Neural progenitor cell (in vitro differentiated cells): Measurements from ENCODE around the gene GLCCI1. TPM values are rescaled to one million over a fixed set of nuclear protein-coding genes. Genes with fewer than 3 reads are reported as not detected.

Source experiments
- DNase-seq: peaks from one replicate; pipeline ENCODE4 v3.0.0-alpha.2; 2016; ENCODE audit warnings: low spot score
- H2AFZ ChIP-seq: fragments of 200-600 bp; sonication (generic); replicated peaks from 2 replicates; pipeline ENCODE4 v1.6.1; 2016; ENCODE audit warnings: antibody characterized with exemption
- H3F3A ChIP-seq: fragments of 200-600 bp; sonication (generic); 2 replicates; pipeline ENCODE4 v1.6.1; 2016; ENCODE audit warnings: antibody characterized with exemption, low read depth
- H3K27ac ChIP-seq: fragments of 200-600 bp; sonication (generic); 2 replicates; pipeline ENCODE4 v1.5.1; 2016; ENCODE audit warnings: mild to moderate bottlenecking
- H3K27me3 ChIP-seq: fragments of 200-600 bp; sonication (generic); 2 replicates; pipeline ENCODE4 v1.6.1; 2016; ENCODE audit warnings: mild to moderate bottlenecking, moderate library complexity
- H3K36me3 ChIP-seq: fragments of 200-600 bp; sonication (generic); 2 replicates; pipeline ENCODE4 v1.5.1; 2016
- H3K4me1 ChIP-seq: fragments of 200-600 bp; sonication (generic); 2 replicates; pipeline ENCODE4 v1.6.1; 2016; ENCODE audit warnings: mixed run types
- H3K4me2 ChIP-seq: fragments of 200-600 bp; sonication (generic); 2 replicates; pipeline ENCODE4 v1.6.1; 2016
- H3K4me3 ChIP-seq: fragments of 200-600 bp; sonication (generic); 2 replicates; pipeline ENCODE4 v1.5.1; 2016
- H3K79me2 ChIP-seq: fragments of 200-600 bp; sonication (generic); 2 replicates; pipeline ENCODE4 v1.6.1; 2016; ENCODE audit warnings: low read depth
- H3K9ac ChIP-seq: fragments of 200-600 bp; sonication (generic); 2 replicates; pipeline ENCODE4 v1.6.1; 2016
- H3K9me3 ChIP-seq: fragments of 200-600 bp; sonication (generic); 2 replicates; pipeline ENCODE4 v1.5.1; 2016; ENCODE audit warnings: low read depth
- H4K20me1 ChIP-seq: fragments of 200-600 bp; sonication (generic); 2 replicates; pipeline ENCODE4 v1.6.1; 2016; ENCODE audit warnings: low read depth
- H3K27ac Mint-ChIP-seq: 3 replicates; pipeline ENCODE4 v1.8.0; 2021; ENCODE audit warnings: mixed read lengths
- H3K27me3 Mint-ChIP-seq: 2 replicates; pipeline ENCODE4 v1.8.0; 2022; ENCODE audit warnings: low read depth, mild to moderate bottlenecking, inconsistent platforms, moderate library complexity, mixed read lengths; ENCODE audit not compliant: insufficient read depth
- H3K36me3 Mint-ChIP-seq: 3 replicates; pipeline ENCODE4 v1.8.0; 2021; ENCODE audit warnings: mixed read lengths
- H3K4me1 Mint-ChIP-seq: 3 replicates; pipeline ENCODE4 v1.8.0; 2021; ENCODE audit warnings: mixed read lengths
- H3K4me3 Mint-ChIP-seq: 3 replicates; pipeline ENCODE4 v1.8.0; 2021; ENCODE audit warnings: mild to moderate bottlenecking, moderate library complexity, mixed read lengths
- H3K9me3 Mint-ChIP-seq: 3 replicates; pipeline ENCODE4 v1.8.0; 2020; ENCODE audit warnings: mixed read lengths
- CTCF ChIP-seq: fragments of 200-600 bp; sonication (generic); IDR thresholded peaks from 2 replicates; pipeline ENCODE4 v1.5.1; 2017; ENCODE audit warnings: antibody characterized with exemption, mild to moderate bottlenecking
- EZH2 ChIP-seq: fragments of 200-600 bp; sonication (generic); IDR thresholded peaks from 2 replicates; pipeline ENCODE4 v1.6.1; 2017; ENCODE audit warnings: antibody characterized with exemption, mild to moderate bottlenecking, moderate library complexity
- EZH2phosphoT487 ChIP-seq: fragments of 200-600 bp; sonication (generic); IDR thresholded peaks from 2 replicates; pipeline ENCODE4 v1.6.1; 2017; ENCODE audit warnings: antibody characterized with exemption
- total RNA-seq: library from RNA; depleted of rRNA; stranded (reverse); fragments of >200 nt; gene quantifications from 2 replicates; pipeline ENCODE4 v1.2.3, GENCODE V29; 2015; ENCODE audit warnings: low replicate concordance

The GLCCI1 gene
- total RNA-seq, 1 donor from 2014 or later: 78.0 TPM

DNA sequence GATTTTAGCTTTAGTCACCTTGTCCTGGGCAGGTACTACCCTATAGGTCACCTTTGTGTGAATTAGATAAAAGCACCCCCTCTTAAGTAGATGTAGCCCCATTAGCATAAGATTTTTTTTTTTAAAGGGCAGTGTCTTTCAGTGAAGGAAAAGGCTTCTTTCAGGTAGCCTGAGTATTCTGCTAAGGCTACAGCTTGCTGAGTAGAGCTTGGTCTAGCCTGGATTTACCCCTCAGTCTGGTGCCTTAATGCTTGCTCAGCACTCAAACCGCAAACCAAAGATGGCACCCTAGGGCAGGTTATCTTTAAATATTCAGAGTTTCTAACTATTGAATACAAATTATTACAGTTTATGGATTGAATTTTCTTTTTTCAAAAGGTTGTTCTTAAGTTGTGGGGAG is 83.4 kb downstream of the GLCCI1 start:
- Mint-ChIP-seq H3K27ac (no peak overlapping the region), H3K9me3 (no peaks in the 10 kb centered on the region), H3K4me1 (no peaks in the 10 kb centered on the region), H3K36me3 (peaks cover 9% of the 10 kb centered on the region), H3K4me3 (no peak overlapping the region), H3K27me3 (no peaks in the 10 kb centered on the region)
- TF ChIP-seq EZH2 (no peak), EZH2phosphoT487 (no peak), CTCF (no peak)
- no peak overlapping the region for H3K4me3 ChIP-seq
- H4K20me1 ChIP-seq: no peaks in the 10 kb centered on the region
- H3K79me2 ChIP-seq: no peaks in the 10 kb centered on the region
- no peak for DNase-seq
- no peaks in the 10 kb centered on the region for H3K4me1 ChIP-seq
- H3K9me3 ChIP-seq: no peaks in the 10 kb centered on the region
- H3K9ac ChIP-seq: no peak overlapping the region
- H3F3A ChIP-seq: no peaks in the 10 kb centered on the region
- H3K27me3 ChIP-seq: no peaks in the 10 kb centered on the region
- H3K27ac ChIP-seq: no peak overlapping the region
- no peak overlapping the region for H2AFZ ChIP-seq
- H3K4me2 ChIP-seq: no peak overlapping the region
- H3K36me3 ChIP-seq: peaks cover 13% of the 10 kb centered on the region

DNA sequence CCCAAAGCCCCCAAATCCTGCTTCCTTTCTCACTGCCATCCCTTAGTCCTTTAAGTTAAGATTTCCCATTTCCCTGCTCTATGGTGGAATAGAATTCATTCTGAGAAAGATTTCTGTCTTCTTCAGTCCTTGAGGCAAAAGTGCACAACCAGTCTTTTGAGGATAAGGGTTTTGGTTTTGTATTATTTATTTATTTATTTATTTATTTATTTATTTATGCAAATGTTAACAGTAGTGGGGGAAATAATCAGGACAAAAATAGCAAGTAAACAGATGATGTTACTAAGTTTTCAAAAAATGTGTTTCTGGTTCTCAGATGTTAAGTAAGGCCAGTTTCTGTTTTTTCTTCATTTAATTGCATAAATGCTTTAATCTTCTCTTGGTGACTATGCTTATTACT is 84.2 kb downstream of the GLCCI1 start:
- Histone ChIP-seq H3K4me3 (no peak overlapping the region), H3K79me2 (no peaks in the 10 kb centered on the region), H3K9ac (no peak overlapping the region), H3K9me3 (no peaks in the 10 kb centered on the region), H3K4me2 (no peak overlapping the region), H3F3A (no peaks in the 10 kb centered on the region), H3K36me3 (peaks cover 21% of the 10 kb centered on the region), H2AFZ (no peak overlapping the region), H4K20me1 (no peaks in the 10 kb centered on the region), H3K4me1 (no peaks in the 10 kb centered on the region), H3K27me3 (no peaks in the 10 kb centered on the region), H3K27ac (no peak overlapping the region)
- H3K36me3 Mint-ChIP-seq: peaks cover 18% of the 10 kb centered on the region
- H3K27me3 Mint-ChIP-seq: no peaks in the 10 kb centered on the region
- H3K9me3 Mint-ChIP-seq: no peaks in the 10 kb centered on the region
- no peak overlapping the region for H3K4me3 Mint-ChIP-seq
- TF ChIP-seq EZH2phosphoT487: no peak
- no peak for TF ChIP-seq EZH2
- no peak for TF ChIP-seq CTCF
- DNase-seq: no peak
- no peaks in the 10 kb centered on the region for H3K4me1 Mint-ChIP-seq
- H3K27ac Mint-ChIP-seq: no peak overlapping the region

DNA sequence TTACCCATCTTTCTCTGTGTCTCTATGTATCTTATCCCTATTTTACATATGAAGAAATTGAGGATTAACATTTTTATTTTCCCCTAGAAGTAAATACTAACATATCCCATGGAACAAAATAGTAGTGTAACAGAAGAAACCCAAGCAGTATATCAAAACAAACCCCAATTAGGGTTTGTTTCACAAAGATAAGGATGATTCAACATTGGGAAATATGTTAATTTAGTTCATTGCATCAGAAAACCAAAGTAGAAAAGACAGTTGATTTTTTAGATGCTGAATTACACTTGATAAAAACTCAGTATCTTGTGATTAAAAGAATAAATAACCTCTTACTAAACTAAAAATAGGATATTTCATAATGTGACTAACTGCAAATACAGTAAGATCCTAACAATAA is 87.8 kb downstream of the GLCCI1 start:
- Histone ChIP-seq H3K79me2 (no peaks in the 10 kb centered on the region), H3K36me3 (peaks cover 31% of the 10 kb centered on the region), H2AFZ (no peak overlapping the region), H3K4me2 (no peak overlapping the region), H3K4me3 (no peak overlapping the region), H3F3A (no peaks in the 10 kb centered on the region), H4K20me1 (no peaks in the 10 kb centered on the region), H3K4me1 (no peaks in the 10 kb centered on the region), H3K27ac (no peak overlapping the region), H3K9me3 (no peaks in the 10 kb centered on the region), H3K27me3 (no peaks in the 10 kb centered on the region), H3K9ac (no peak overlapping the region)
- Mint-ChIP-seq H3K4me1 (no peaks in the 10 kb centered on the region), H3K4me3 (no peak overlapping the region), H3K9me3 (no peaks in the 10 kb centered on the region), H3K27ac (no peak overlapping the region), H3K36me3 (peaks cover 33% of the 10 kb centered on the region), H3K27me3 (no peaks in the 10 kb centered on the region)
- no peak for DNase-seq
- no peak for TF ChIP-seq EZH2
- no peak for TF ChIP-seq EZH2phosphoT487
- no peak for TF ChIP-seq CTCF

DNA sequence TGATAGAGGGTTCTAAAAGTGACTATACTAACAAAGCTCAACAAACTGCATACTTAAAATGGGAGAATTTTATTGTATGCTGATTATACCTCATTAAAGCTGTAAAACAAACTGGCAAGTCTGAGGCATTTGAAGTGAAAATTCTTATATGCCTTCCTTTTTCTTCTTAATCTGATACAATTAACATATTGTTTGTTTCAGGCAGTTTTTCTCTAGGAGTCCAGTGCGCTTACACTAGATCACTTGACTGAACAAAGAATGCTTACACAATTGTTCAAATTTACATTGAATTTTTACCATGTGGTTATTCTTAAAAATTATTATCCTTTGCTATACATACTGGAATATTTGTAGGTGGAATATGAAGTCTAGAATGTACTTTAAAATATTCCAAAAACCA is 89.0 kb downstream of the GLCCI1 start:
- Histone ChIP-seq H3K4me3 (no peak overlapping the region), H3K27me3 (no peaks in the 10 kb centered on the region), H3K27ac (no peak overlapping the region), H4K20me1 (no peaks in the 10 kb centered on the region), H3K9ac (no peak overlapping the region), H3K4me1 (no peaks in the 10 kb centered on the region), H3F3A (no peaks in the 10 kb centered on the region), H3K4me2 (no peak overlapping the region), H3K36me3 (peaks cover 39% of the 10 kb centered on the region), H3K9me3 (no peaks in the 10 kb centered on the region), H3K79me2 (no peaks in the 10 kb centered on the region), H2AFZ (no peak overlapping the region)
- Mint-ChIP-seq H3K27ac (no peak overlapping the region), H3K27me3 (no peaks in the 10 kb centered on the region), H3K4me1 (no peaks in the 10 kb centered on the region), H3K36me3 (peaks cover 39% of the 10 kb centered on the region), H3K9me3 (peaks cover 1% of the 10 kb centered on the region), H3K4me3 (no peak overlapping the region)
- TF ChIP-seq EZH2 (no peak), EZH2phosphoT487 (no peak), CTCF (no peak)
- DNase-seq: no peak
